GM23248 (cell line): ENCODE data around the gene PTGS1.
"Not testable (repeated sequence)": the region's sequence is repeated elsewhere in the genome, so short reads cannot be mapped to it uniquely, and the experiment has no call there.

Experiments
- EZH2 ChIP-seq: fragments of 200-600 bp; sonication (generic); IDR thresholded peaks from 2 replicates; pipeline ENCODE4 v1.6.1; 2018; ENCODE audit warnings: antibody characterized with exemption, mild to moderate bottlenecking; ENCODE audit not compliant: insufficient read depth, poor library complexity, severe bottlenecking
- EZH2phosphoT487 ChIP-seq: fragments of 200-600 bp; sonication (generic); IDR thresholded peaks from 2 replicates; pipeline ENCODE4 v1.6.1; 2018; ENCODE audit warnings: antibody characterized with exemption, moderate library complexity, mild to moderate bottlenecking, low read depth; ENCODE audit not compliant: insufficient read depth

GRCh38 chr9:122330466-122330865, 40.4 kb upstream of the PTGS1 start:
- not testable (repeated sequence) for TF ChIP-seq EZH2, EZH2phosphoT487
